Sigmoid colon (tissue), 7 donors: ENCODE measurements around the gene ARID2. TPM values are rescaled to one million over a fixed set of nuclear protein-coding genes. Genes with fewer than 3 reads are reported as not detected.

Experiments
- DNase-seq: peaks from one replicate; pipeline ENCODE4 v3.0.0-alpha.2; 2019
- H3K27ac ChIP-seq, 4 donors: fragments of 200-600 bp; sonication (generic); one replicate each; pipeline ENCODE4 v1.5.1; 2016 to 2019; ENCODE audit warnings: mild to moderate bottlenecking in 1 of 4
- H3K27me3 ChIP-seq, 3 donors: fragments of 200-600 bp; sonication (generic); one replicate each; pipeline ENCODE4 v1.5.1; 2019; ENCODE audit warnings: mild to moderate bottlenecking in 1 of 3
- H3K36me3 ChIP-seq, 4 donors: fragments of 200-600 bp; sonication (generic); one replicate each; pipeline ENCODE4 v1.5.1; 2016 to 2019
- H3K4me1 ChIP-seq, 4 donors: fragments of 200-600 bp; sonication (generic); one replicate each; pipeline ENCODE4 v1.5.1; 2017 to 2019
- H3K4me3 ChIP-seq, 4 donors: fragments of 200-600 bp; sonication (generic); one replicate each; pipeline ENCODE4 v1.5.1; 2017 to 2019; ENCODE audit warnings: mild to moderate bottlenecking in 2 of 4, moderate library complexity in 1 of 4
- H3K9me3 ChIP-seq, 4 donors: fragments of 200-600 bp in 3 of 4; sonication (generic) in 3 of 4; one replicate each; pipeline versions ENCODE4 v1.5.1 to v1.6.1; 2013 to 2019
- CTCF ChIP-seq, 4 experiments: fragments of 450-650 bp in 3 of 4; fragments of 200-600 bp in 1 of 4; IDR thresholded peaks; one replicate each; pipeline ENCODE4 v1.5.1; 2016 to 2019; ENCODE audit warnings: antibody characterized with exemption in 4 of 4, mild to moderate bottlenecking in 3 of 4, moderate library complexity in 2 of 4
- EP300 ChIP-seq, 4 donors: sonication (generic); formaldehyde crosslinking; IDR thresholded peaks; one replicate each; pipeline ENCODE4 v1.6.1; 2017; ENCODE audit warnings: antibody characterized with exemption in 4 of 4
- POLR2A ChIP-seq, 2 donors: fragments of 450-650 bp; IDR thresholded peaks; one replicate each; pipeline ENCODE4 v1.6.1; 2016; ENCODE audit warnings: antibody characterized with exemption in 2 of 2, mild to moderate bottlenecking in 2 of 2, moderate library complexity in 2 of 2
- POLR2AphosphoS5 ChIP-seq, 4 donors: sonication (generic); formaldehyde crosslinking; IDR thresholded peaks; one replicate each; pipeline ENCODE4 v1.6.1; 2017; ENCODE audit warnings: antibody characterized with exemption in 4 of 4
- WGBS, 2 donors: extraction: QIAGEN DNeasy Blood & Tissue Kit; methylation state at CpG; one replicate each; pipeline ENCODE4 v1.1.7; 2013; 5-methylcytosine and 5-hydroxymethylcytosine counted together
- intact Hi-C: fragments of 100-400 bp; cut with DNase I; formaldehyde crosslinking; loops from one replicate; pipeline ENCODE4 v1.15.1; 2023
- polyA plus RNA-seq, 3 donors: library from polyadenylated mRNA; stranded (reverse); fragments of 200-250 nt; gene quantifications; one replicate each; pipeline ENCODE4 v1.2.3, GENCODE V29; 2013
- total RNA-seq, 4 donors: library from RNA; depleted of rRNA; stranded (reverse); fragments of >200 nt; gene quantifications; one replicate each; pipeline ENCODE4 v1.1.0, GENCODE V29; 2016
- donor health status: healthy with polysubstance abuse.
- donor health status: Bipolar disorder and iron deficiency.
- donor health status: healthy.

ARID2 gene
- total and polyA plus RNA-seq, 7 donors = 3.2 to 42.4 (median 31.0) TPM

GRCh38 chr12:45816652-45817051 is 87.1 kb downstream of the ARID2 start:
- no peaks in the 10 kb centered on the region for H3K4me1 ChIP-seq
- WGBS, 2 donors = 87 to 89% methylated on average over 1 of the region's 1 CpG

GRCh38 chr12:45827974-45828373 is 98.5 kb downstream of the ARID2 start:
- intact Hi-C loops = no loop called here
- H3K4me3 ChIP-seq = no peak overlapping the region
- no peak for DNase-seq

More at GRCh38 chr12:45816652-45817051, 87.1 kb downstream of the ARID2 start:
- TF ChIP-seq CTCF (IDR thresholded peaks at IDR 0.05) (no peak), POLR2A (IDR thresholded peaks at IDR 0.05) (no peak), POLR2AphosphoS5 (IDR thresholded peaks at IDR 0.05) (no peak), EP300 (IDR thresholded peaks at IDR 0.05) (no peak)
- no peak overlapping the region for H3K27ac ChIP-seq
- H3K9me3 ChIP-seq = no peaks in the 10 kb centered on the region
- H3K36me3 ChIP-seq = peaks cover 0 to 17% (median 0%) of the 10 kb centered on the region in 4 donors
- H3K4me3 ChIP-seq = no peak overlapping the region
- H3K27me3 ChIP-seq = no peaks in the 10 kb centered on the region
- DNase-seq = no peak
- intact Hi-C loops = no loop called here

GRCh38 chr12:45828402-45828801 is 98.9 kb downstream of the ARID2 start:
- Histone ChIP-seq H3K9me3 (no peaks in the 10 kb centered on the region), H3K4me3 (no peak overlapping the region), H3K36me3 (peaks cover 0 to 13% (median 0%) of the 10 kb centered on the region in 4 donors), H3K27me3 (no peaks in the 10 kb centered on the region), H3K27ac (no peak overlapping the region), H3K4me1 (no peaks in the 10 kb centered on the region)
- 81 to 82% methylated on average over 2 of the region's 2 CpGs for WGBS, 2 donors
- no peak for DNase-seq
- intact Hi-C loops = no loop called here
- TF ChIP-seq POLR2A (IDR thresholded peaks at IDR 0.05) (no peak), EP300 (IDR thresholded peaks at IDR 0.05) (no peak), POLR2AphosphoS5 (IDR thresholded peaks at IDR 0.05) (no peak), CTCF (IDR thresholded peaks at IDR 0.05) (no peak)

More at GRCh38 chr12:45827974-45828373, 98.5 kb downstream of the ARID2 start:
- TF ChIP-seq EP300 (IDR thresholded peaks at IDR 0.05) (no peak), POLR2A (IDR thresholded peaks at IDR 0.05) (no peak), CTCF (IDR thresholded peaks at IDR 0.05) (no peak), POLR2AphosphoS5 (IDR thresholded peaks at IDR 0.05) (no peak)
- no peaks in the 10 kb centered on the region for H3K4me1 ChIP-seq
- 88 to 89% methylated on average over 3 of the region's 3 CpGs for WGBS, 2 donors
- H3K36me3 ChIP-seq = peaks cover 0 to 18% (median 0%) of the 10 kb centered on the region in 4 donors
- H3K9me3 ChIP-seq = no peaks in the 10 kb centered on the region
- no peak overlapping the region for H3K27ac ChIP-seq
- no peaks in the 10 kb centered on the region for H3K27me3 ChIP-seq

GRCh38 chr12:45831590-45831989 is 102.1 kb downstream of the ARID2 start:
- no peak overlapping the region for H3K27ac ChIP-seq
- H3K27me3 ChIP-seq = no peaks in the 10 kb centered on the region
- H3K9me3 ChIP-seq = no peaks in the 10 kb centered on the region
- H3K4me1 ChIP-seq = no peaks in the 10 kb centered on the region
- no peaks in the 10 kb centered on the region for H3K36me3 ChIP-seq
- no peak for DNase-seq
- 96 to 98% methylated on average over 2 of the region's 2 CpGs for WGBS, 2 donors
- H3K4me3 ChIP-seq = no peak overlapping the region
- intact Hi-C loops = no loop called here
- no peak for TF ChIP-seq CTCF (IDR thresholded peaks at IDR 0.05)

GRCh38 chr12:45833401-45833800 is 103.9 kb downstream of the ARID2 start:
- no peaks in the 10 kb centered on the region for H3K27me3 ChIP-seq
- no peaks in the 10 kb centered on the region for H3K9me3 ChIP-seq
- peaks cover 0 to 11% (median 2%) of the 10 kb centered on the region in 4 donors for H3K36me3 ChIP-seq
- H3K4me3 ChIP-seq = no peak overlapping the region
- no peak for DNase-seq
- H3K27ac ChIP-seq = no peak overlapping the region
- H3K4me1 ChIP-seq = no peaks in the 10 kb centered on the region
- TF ChIP-seq CTCF (IDR thresholded peaks at IDR 0.05) = no peak
- TF ChIP-seq EP300 (IDR thresholded peaks at IDR 0.05) = no peak
- intact Hi-C loops = no loop called here
